Activated naive CD4-positive, alpha-beta T cell treated with anti-CD3 and anti-CD28 coated beads, Interleukin-2, amount 50 U/mL, for 72 hours (primary cell): ENCODE results near the gene CORO2B. TPM values are rescaled to one million over a fixed set of nuclear protein-coding genes. Genes with fewer than 3 reads are reported as not detected.

Source experiments
- ATAC-seq, 2 donors: fragments of 150-1000 bp; cut with Tn5 transposase; 2 replicates each; pipeline ENCODE4 v1.10.0; 2021; ENCODE audit warnings: mild to moderate bottlenecking in 2 of 2, moderate library complexity in 2 of 2
- DNase-seq, 2 donors: peaks; one replicate each; pipeline ENCODE4 v3.0.0; 2021 to 2022; ENCODE audit warnings: low spot score in 2 of 2
- H3K27ac Mint-ChIP-seq, 2 donors: one replicate each; pipeline ENCODE4 v1.8.0; 2022; ENCODE audit warnings: mild to moderate bottlenecking in 2 of 2, mixed read lengths in 2 of 2
- H3K36me3 Mint-ChIP-seq, 2 donors: one replicate each; pipeline ENCODE4 v1.8.0; 2022; ENCODE audit warnings: mixed read lengths in 2 of 2
- H3K9me3 Mint-ChIP-seq, 2 donors: one replicate each; pipeline ENCODE4 v1.8.0; 2022; ENCODE audit warnings: mixed read lengths in 2 of 2
- total RNA-seq, 2 donors: library from RNA; stranded (reverse); gene quantifications; one replicate each; pipeline ENCODE4 v1.2.3, GENCODE V29; 2022

Gene CORO2B
- total RNA-seq, 2 donors from 2014 or later = 0.07 TPM; not detected in 1

DNA sequence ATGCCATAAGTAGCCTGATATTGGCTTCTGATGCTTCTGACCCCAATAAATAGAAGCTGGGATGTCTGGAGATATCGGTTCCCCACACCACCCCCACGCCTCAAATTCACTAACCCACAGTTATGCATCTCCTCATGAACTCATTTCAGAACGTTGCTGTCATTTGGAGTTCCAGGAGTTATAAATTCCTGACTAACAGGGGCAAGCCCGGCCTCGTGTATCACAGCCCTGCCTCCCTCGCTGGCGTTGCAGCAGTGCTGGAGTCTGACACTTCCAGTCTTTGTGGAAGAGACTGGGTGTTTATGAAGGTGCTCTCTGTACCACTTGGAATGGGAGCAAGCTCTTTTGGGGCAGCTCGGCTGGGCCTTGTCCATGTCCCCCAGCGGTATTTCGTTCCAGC is 140.9 kb downstream of the CORO2B start:
- no peak for ATAC-seq
- Mint-ChIP-seq H3K36me3 (no peaks in the 10 kb centered on the region), H3K27ac (no peak overlapping the region)

DNA sequence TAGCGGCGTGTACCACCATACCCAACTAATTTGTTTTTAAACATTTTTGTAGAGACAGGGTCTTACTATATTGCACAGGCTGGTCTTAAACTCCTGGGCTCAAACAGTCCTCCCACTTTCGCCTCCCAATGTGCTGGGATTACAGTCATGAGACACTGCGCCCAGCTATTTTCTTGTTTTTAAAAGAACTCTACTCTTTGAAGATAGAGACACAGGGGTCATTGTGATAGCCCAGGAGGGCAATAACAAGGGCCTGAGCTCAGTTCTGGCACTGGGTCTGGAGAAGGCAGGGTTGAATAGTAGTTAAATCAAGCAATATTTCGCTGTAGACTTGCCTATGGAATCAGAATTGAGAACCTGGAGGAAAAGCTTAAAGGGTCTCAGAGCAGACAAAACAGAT is 143.1 kb downstream of the CORO2B start:
- H3K27ac Mint-ChIP-seq = no peak overlapping the region
- DNase-seq = no peak
- H3K9me3 Mint-ChIP-seq = no peaks in the 10 kb centered on the region
- no peak for ATAC-seq
- no peaks in the 10 kb centered on the region for H3K36me3 Mint-ChIP-seq

More for the DNA sequence above, 140.9 kb downstream of the CORO2B start:
- H3K9me3 Mint-ChIP-seq = no peaks in the 10 kb centered on the region
- no peak for DNase-seq

DNA sequence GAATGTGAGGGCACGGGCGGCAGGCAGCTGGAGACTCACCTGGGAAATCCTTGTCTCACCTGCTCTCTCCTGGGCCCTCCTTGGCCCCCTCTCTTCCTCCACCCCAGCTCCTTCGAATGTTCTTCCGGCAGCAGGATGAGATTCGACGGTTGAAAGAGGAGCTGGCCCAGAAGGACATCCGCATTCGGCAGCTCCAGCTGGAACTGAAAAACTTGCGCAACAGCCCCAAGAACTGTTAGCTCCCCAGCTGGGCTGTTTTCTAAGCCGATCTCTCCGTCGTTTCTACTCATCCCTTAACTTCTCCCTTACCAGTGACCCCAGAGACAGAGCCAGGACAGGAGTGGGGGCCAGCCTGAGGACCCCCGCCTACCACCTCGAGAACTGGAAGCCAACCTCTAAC is 146.9 kb downstream of the CORO2B start:
- no peak overlapping the region for H3K27ac Mint-ChIP-seq
- H3K36me3 Mint-ChIP-seq = no peaks in the 10 kb centered on the region
- no peak for DNase-seq
- no peak for ATAC-seq
- no peaks in the 10 kb centered on the region for H3K9me3 Mint-ChIP-seq

DNA sequence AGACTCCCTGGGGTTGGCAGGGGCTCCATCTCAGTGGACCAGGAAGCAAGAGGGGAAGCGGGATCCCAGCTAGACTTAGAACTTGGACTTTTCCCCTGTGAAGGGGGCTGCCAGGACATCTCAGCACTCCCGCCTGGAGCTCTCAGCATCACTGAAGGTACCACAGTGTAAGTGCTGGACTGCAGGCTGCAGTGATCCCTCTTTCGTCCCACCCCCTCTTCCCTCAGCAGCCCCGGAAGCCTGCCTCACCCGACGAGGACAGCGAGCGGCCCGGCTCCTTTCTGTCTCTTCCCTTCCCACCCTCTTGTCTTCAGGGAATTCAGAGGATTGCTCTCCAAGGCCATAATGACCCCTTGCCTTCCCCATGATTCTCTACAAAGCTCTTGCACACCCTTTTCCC is 147.5 kb downstream of the CORO2B start:
- ATAC-seq (no peak), DNase-seq (no peak)
- Mint-ChIP-seq H3K36me3 (no peaks in the 10 kb centered on the region), H3K27ac (no peak overlapping the region), H3K9me3 (no peaks in the 10 kb centered on the region)

DNA sequence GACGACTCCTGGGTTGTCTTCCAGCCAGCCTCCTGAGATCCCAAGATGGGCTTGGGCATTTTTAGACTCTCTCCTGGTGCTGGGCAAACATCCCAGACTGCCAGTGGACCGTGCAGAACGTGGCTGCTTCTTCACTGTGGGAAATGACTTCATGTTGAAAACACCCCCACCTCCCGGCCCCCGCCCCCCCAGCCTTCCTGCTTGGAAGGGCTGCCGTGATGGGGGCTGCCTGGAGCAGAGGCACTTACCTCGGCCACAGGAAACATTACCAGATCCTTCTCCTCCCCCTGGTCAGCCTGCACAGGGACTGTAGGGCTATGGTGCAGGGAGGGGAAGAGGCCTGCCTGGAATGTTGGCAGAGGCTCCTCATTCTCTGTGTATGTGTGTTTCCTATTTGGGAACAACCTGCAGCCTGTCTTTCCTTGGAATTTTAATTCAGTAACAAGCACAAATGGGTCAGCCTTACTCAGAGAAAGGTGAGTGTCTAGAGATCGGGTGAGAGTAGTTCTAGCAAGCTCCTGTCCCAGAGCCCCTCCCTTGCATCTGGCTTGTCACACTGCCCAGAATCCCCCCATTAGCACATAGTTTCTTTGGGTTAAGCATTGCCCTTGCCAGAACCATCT is 151.1 kb downstream of the CORO2B start:
- no peak for DNase-seq
- H3K36me3 Mint-ChIP-seq = no peaks in the 10 kb centered on the region
- no peak for ATAC-seq
- H3K27ac Mint-ChIP-seq = no peak overlapping the region
- H3K9me3 Mint-ChIP-seq = no peaks in the 10 kb centered on the region

DNA sequence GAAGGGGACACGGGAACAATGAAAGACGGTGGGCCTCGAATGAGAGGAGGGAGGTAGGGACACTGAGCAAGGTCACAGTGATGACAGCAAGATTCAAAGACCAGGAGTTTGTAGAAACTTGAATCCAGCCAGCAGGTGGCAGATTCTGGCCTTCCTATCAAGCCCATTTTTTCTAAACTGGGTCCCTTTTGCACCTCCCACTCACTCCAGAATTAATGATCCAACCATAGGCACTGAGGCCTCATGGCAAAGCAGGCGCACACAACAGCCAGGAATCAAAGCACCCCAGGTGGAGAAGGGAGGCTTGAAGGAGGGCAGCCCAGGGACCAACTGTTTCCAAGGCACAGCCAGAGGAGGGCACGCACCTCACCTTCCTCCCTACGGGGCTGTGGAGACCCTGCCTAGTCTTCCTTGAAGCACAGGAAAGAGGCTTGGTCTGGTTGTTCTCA is 151.7 kb downstream of the CORO2B start:
- ATAC-seq (no peak), DNase-seq (peak in 1 of 2 donors; percentile 5)
- Mint-ChIP-seq H3K27ac (no peak overlapping the region), H3K9me3 (no peaks in the 10 kb centered on the region), H3K36me3 (no peaks in the 10 kb centered on the region)

DNA sequence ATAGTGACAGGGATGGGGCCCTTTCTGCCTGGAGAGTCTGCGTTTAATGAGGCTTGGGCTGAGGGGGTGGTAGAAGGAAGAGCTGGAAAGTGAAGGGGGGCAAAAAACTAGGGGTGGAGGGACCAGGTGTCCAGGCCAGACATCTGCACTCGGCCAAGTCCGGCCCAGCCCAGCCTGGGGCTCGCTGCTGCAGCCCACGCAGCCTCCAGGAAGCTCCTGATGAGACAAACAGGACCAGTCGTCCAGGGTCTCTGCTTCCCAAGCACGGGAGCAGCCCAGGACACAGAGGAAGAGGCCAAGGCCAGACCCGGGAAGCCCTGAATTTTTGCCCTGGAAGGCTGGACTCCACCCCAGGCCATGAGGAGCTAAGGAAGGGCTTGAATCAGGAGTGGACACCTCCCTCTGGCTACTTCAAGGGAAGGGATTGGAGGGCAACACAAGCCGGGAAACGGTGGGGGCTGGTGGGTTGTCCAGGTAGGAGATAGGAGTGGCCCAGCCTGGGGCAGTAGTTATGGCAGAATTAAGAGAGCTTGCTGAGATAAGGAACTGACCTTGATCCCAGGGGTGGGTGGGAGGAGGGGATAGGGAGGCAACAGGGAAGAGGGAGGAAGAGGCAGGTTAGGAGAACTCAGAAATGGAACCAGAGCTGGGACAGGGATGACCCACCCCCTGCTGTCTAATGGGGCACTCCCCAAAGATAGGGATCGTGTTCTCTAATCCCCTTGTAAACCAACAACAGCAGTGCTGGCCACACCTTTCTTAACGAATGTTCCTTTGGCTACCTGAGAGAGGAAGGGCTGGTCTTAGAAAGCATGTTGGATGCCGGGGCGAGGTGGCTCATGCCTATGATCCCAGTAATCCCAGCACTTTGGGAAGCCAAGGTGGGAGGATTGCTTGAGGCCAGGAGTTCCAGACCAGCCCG is 152.4 kb downstream of the CORO2B start:
- ATAC-seq (no peak), DNase-seq (no peak)
- no peaks in the 10 kb centered on the region for H3K9me3 Mint-ChIP-seq
- H3K36me3 Mint-ChIP-seq = no peaks in the 10 kb centered on the region
- H3K27ac Mint-ChIP-seq = no peak overlapping the region

DNA sequence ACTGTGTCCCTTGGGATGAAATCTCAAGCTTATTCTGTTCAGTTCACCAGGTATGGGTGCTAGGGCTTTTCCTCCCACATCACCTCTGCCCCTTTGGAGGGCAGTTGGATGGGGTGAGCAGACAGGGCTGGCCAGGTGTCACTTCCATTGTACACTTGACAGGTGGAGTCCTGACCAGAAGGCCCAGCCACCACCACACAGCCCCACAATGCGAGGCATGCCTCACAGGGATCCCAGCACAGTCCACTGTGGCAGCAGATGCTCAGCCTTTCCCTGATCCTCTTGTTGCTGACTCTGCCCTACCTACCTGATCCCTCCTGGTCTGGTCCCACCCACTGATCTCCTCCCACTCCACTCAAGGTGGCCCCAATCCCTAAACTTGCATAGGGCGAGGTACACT is 153.7 kb downstream of the CORO2B start:
- Mint-ChIP-seq H3K27ac (no peak overlapping the region), H3K9me3 (no peaks in the 10 kb centered on the region), H3K36me3 (no peaks in the 10 kb centered on the region)
- ATAC-seq (no peak), DNase-seq (no peak)

DNA sequence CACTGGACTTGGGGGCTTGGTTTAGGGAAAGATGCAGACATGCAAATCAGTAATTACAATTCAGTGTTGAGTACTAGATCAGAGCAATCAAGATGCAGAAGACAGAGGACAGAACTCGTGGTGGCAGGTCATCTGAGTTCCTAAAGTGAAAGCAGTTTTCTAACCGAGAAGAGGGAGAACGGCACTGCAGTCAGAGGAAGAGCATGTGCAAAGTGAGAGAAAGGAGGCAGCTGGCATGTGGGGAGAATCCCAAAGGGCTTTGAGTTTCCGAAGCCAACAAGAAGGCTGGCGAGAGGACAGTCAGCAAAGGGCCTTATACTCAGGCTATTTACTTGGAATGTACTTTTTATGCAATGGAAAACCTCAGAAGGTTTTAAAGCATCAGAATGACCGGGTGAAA is 154.9 kb downstream of the CORO2B start:
- H3K27ac Mint-ChIP-seq = no peak overlapping the region
- no peaks in the 10 kb centered on the region for H3K9me3 Mint-ChIP-seq
- DNase-seq = no peak
- no peaks in the 10 kb centered on the region for H3K36me3 Mint-ChIP-seq
- ATAC-seq = no peak

DNA sequence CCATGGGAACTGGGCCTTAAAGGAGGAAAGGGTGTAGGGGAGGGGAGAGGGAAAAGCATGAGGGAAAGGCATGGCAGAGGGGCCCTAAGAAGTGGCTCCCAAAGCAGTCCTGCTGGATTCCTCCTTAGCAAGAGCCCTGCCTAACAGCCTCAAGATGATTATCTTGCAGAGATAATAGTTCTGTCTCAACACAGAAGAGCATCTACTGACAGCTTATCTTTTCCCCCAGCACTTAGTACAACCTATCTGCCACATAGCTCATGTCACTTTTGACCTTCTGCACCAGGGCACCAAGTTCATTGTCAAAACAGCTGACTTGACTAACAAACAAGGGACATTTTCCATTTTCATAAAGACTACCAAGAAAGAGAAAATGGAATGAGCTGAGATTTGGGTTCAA is 155.6 kb downstream of the CORO2B start:
- no peaks in the 10 kb centered on the region for H3K9me3 Mint-ChIP-seq

DNA sequence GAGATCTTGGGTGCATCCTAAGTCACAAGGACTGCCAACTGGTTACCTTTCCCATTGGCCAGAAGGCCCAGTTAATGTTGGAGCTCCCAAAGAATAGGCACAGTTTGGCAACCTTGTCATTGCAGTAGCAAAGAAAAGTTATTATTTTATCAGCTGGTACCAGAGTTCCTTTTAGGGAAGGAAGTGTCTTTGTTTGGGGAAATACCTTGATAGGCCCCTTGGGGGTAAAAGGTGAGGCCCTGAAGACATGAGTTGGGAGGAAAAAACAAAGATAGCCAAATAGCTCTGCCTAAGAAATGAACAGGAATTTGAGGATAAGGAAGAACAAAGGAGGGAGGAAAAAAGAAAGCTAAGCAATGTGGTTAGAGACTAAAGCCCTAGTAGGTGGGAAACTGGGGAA is 156.1 kb downstream of the CORO2B start:
- H3K9me3 Mint-ChIP-seq = no peaks in the 10 kb centered on the region
- no peaks in the 10 kb centered on the region for H3K36me3 Mint-ChIP-seq
- no peak overlapping the region for H3K27ac Mint-ChIP-seq
- no peak for ATAC-seq
- no peak for DNase-seq

More for the DNA sequence above, 155.6 kb downstream of the CORO2B start:
- Mint-ChIP-seq H3K36me3 (no peaks in the 10 kb centered on the region), H3K27ac (no peak overlapping the region)
- DNase-seq (no peak), ATAC-seq (no peak)

DNA sequence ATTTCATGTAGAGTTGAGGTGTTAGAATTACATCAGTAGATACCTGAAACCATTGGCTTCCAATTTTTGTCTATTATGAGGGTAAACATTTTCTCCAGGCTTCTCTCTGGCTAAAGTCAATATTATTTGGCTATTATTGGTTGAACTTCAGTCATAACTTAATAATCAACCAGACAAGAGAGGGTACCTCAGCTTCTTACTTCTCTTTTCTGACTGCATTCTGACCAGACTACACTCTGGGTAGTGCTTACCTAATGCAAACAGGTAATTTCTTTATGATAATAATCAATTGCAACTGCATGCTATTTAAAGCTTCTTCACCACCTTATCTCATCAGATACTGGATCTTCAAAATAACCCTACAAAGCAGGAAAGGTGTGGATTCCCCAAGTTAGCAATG is 156.8 kb downstream of the CORO2B start:
- no peak for ATAC-seq
- DNase-seq = no peak
- no peaks in the 10 kb centered on the region for H3K9me3 Mint-ChIP-seq
- H3K36me3 Mint-ChIP-seq = no peaks in the 10 kb centered on the region
- H3K27ac Mint-ChIP-seq = no peak overlapping the region

DNA sequence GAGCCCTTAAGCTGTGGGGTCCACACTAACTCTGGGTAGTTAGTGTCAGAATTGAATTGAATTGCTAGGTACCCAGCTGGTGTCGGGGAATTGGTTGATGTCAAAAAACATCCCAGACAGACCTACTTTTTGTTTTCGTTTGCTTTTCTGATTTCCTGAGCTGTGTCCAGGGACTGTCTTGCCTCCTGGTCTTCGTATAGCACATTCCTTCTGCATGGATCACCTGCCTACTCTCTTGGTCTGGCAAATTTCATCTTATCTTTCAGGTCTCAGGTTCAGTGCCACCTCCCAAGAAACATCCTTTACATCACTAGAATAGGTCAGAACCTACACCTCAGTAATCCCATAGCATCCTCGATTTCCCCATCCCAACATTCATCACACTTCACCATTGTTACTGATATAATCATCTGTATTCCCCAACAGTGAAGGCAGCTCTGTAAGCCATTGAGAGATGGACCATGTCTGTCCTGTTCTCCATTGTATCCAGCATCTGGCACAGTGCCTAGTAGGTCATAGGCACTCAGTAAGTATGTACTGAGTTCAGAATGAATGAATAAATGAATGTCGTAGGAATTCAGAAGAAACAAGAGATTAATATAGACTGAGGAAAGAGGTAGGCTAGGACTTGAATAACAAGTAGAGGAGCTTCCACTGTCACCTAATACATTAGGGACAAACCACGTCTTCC is 160.7 kb downstream of the CORO2B start:
- no peaks in the 10 kb centered on the region for H3K9me3 Mint-ChIP-seq
- H3K36me3 Mint-ChIP-seq = no peaks in the 10 kb centered on the region
- no peak overlapping the region for H3K27ac Mint-ChIP-seq
- no peak for DNase-seq
- ATAC-seq = no peak

DNA sequence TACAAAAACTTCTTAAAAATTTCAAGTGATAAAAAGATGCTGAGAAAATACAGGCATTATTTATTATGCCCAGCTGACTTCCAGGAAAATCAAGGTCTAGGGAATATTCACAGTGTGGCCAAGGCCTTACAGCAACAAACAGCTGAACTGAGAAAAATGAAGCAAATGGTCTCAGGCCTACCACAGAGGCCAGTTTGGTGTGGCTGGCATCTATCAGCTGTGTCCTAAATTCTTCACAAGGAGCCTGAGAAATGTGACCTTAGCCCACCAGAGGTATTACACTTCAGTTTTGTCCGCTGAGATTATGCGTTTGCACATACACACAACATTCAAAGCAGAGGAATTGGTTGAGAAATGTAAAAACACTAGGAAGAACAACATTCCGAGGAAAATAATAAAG is 164.5 kb downstream of the CORO2B start:
- no peak for ATAC-seq
- no peak overlapping the region for H3K27ac Mint-ChIP-seq
- no peak for DNase-seq
- H3K36me3 Mint-ChIP-seq = no peaks in the 10 kb centered on the region
- H3K9me3 Mint-ChIP-seq = no peaks in the 10 kb centered on the region

DNA sequence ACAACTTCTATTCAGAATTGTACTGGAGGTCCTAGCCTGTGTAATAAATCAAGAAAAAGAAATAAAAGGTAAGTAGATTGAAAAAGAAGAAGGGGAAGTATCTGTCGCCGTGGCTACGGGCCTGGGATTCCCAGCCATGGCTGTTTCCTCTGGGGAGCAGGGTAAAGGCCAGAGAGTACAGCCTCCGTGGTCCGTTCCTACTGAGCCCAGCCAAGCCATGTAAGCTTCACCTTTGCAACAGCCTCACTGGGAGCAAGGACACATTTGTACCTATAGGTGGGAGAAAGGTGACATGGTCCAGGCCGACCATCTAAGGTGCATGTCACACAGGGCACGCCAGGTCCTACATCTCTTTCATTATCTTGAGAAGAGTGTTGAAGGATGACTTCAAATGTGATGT is 170.6 kb downstream of the CORO2B start:
- no peak for ATAC-seq

DNA sequence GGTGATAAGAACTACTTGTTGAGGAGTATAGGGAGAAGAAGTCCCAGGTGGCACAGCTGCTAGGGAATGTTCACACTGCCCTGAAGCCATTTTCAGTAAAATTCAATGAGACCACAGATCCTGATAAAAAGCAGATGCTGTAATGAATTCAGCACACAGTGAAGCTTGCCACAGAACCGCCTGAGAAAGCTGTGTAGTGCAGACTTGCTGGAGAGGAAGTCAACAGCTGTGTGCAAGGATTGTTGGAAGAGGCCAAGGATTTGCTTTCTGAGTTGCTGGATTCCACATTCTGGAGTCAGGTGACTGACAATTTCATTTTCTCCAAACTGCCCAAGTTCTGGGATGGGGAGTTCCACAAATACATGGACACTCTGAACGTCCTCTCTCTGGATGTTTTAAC is 171.0 kb downstream of the CORO2B start:
- Mint-ChIP-seq H3K27ac (no peak overlapping the region), H3K9me3 (no peaks in the 10 kb centered on the region), H3K36me3 (peaks cover 0 to 2% of the 10 kb centered on the region in 2 donors)
- no peak for ATAC-seq
- DNase-seq = no peak

More for the DNA sequence above, 170.6 kb downstream of the CORO2B start:
- Mint-ChIP-seq H3K9me3 (no peaks in the 10 kb centered on the region), H3K36me3 (no peaks in the 10 kb centered on the region), H3K27ac (no peak overlapping the region)
- DNase-seq = no peak

DNA sequence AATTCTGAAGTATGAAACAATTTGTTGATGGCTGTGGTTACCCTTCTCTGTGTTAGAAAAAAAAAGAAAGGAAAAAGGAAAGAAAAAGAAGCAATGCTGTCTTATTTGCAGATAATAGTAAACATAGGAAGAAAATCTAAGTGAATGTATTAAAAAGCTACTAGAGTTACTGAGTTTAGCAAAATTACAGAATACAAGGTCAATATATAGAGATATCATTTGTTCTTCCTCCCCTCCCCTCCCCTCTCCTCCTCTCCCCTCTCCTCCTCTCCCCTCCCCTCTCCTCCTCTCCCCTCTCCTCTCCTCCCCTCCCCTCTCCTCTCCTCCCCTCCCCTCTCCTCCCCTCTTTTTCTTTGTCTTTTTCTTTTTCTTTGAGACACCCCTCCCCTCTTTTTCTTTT is 172.8 kb downstream of the CORO2B start:
- H3K27ac Mint-ChIP-seq = no peak overlapping the region
- DNase-seq (no peak), ATAC-seq (no peak)
- H3K36me3 Mint-ChIP-seq = peaks cover 0 to 6% of the 10 kb centered on the region in 2 donors
- no peaks in the 10 kb centered on the region for H3K9me3 Mint-ChIP-seq
